OCI-LY3 (cell line): ENCODE measurements around the gene MRAS.

Experiments used
- CTCF ChIP-seq: fragments of 200-600, 300-600 bp; sonication (generic); IDR thresholded peaks from 2 replicates; pipeline ENCODE4 v1.5.1; 2014; ENCODE audit warnings: antibody characterized with exemption, low read length, low read depth
- EZH2phosphoT487 ChIP-seq: fragments of 200-600 bp; shearing (Covaris generic); IDR thresholded peaks from 2 replicates; pipeline ENCODE4 v1.6.1; 2018; ENCODE audit warnings: antibody characterized with exemption, mixed run types, low read depth

- TF ChIP-seq CTCF (no peak), EZH2phosphoT487 (no peak)
Observed at GRCh38 chr3:138340511-138340910, 7.9 kb upstream of the MRAS start.
